ENCODE results near the gene OTOF. TPM values are rescaled to one million over a fixed set of nuclear protein-coding genes. Genes with fewer than 3 reads are reported as not detected.

OTOF gene
- total and polyA plus RNA-seq, 10 donors = 0.06 to 1.6 (median 0.25) TPM

DNA sequence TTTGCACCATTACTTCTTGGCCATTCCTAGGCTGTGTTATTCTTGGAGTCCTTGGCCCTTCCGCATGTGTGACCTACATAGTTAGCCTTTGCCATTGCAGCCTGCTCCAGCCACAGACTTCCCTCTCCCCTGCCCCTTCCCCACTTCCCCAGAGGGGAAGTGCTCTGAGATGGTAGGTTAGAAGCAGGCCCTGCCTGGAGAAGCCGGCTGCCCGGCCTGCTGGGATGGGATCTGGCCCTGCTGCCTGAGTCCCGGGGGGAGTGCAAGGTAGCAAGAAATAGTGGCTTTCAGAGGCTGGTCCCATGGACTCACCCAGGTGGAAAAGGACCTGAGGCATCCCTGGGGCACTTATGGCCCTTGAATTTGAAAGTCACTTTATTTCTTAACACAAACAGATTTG, 28.4 kb upstream of the OTOF start:
- no peak overlapping the region for H3K27ac ChIP-seq
- intact Hi-C loops (cut with DNase I; ENCODE audit: low total_unique reads) = no loop called here
- no peak overlapping the region for H3K4me3 ChIP-seq
- H3K9me3 ChIP-seq = no peaks in the 10 kb centered on the region
- H3K27me3 ChIP-seq (replicated peaks in 1 of 7) = peaks cover 0 to 37% (median 13%) of the 10 kb centered on the region in 7 donors
- H3K4me1 ChIP-seq = peaks cover 4 to 13% (median 12%) of the 10 kb centered on the region in 6 donors
- WGBS, 5 donors = 58 to 80% (median 78%) methylated on average over 4 of the region's 4 CpGs
- TF ChIP-seq POLR2AphosphoS5 (IDR thresholded peaks at IDR 0.05) = no peak
- TF ChIP-seq, protein P1, sequence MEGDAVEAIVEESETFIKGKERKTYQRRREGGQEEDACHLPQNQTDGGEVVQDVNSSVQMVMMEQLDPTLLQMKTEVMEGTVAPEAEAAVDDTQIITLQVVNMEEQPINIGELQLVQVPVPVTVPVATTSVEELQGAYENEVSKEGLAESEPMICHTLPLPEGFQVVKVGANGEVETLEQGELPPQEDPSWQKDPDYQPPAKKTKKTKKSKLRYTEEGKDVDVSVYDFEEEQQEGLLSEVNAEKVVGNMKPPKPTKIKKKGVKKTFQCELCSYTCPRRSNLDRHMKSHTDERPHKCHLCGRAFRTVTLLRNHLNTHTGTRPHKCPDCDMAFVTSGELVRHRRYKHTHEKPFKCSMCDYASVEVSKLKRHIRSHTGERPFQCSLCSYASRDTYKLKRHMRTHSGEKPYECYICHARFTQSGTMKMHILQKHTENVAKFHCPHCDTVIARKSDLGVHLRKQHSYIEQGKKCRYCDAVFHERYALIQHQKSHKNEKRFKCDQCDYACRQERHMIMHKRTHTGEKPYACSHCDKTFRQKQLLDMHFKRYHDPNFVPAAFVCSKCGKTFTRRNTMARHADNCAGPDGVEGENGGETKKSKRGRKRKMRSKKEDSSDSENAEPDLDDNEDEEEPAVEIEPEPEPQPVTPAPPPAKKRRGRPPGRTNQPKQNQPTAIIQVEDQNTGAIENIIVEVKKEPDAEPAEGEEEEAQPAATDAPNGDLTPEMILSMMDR (IDR thresholded peaks at IDR 0.05 in 8 of 11, conservative IDR thresholded peaks at IDR 0.05 in 3 of 11) = no peak
- TF ChIP-seq POLR2A (IDR thresholded peaks at IDR 0.05) = no peak
- peak; percentile 38 for DNase-seq
- H3K36me3 ChIP-seq = no peaks in the 10 kb centered on the region

DNA sequence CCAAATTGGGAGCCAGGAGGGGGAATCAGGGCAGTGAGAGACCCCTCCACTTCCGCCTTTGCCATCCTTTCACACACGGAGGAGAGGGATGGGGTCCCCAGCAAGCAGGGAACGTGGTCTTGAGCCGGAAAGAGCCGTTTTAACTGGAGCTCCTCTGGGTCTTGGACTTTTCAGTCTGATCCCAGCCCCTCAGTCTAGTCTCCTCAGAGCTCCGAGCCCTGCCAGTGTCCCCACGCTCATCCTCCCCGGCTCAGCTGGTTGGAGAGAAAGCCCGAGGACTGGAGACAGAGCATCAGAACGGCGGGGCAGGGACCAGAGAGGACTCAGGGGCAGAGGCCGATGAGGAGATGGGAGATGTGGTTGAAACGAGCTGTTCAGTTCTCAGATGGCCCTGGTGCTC, 26.1 kb upstream of the OTOF start:
- TF ChIP-seq POLR2AphosphoS5 (IDR thresholded peaks at IDR 0.05) (no peak), POLR2A (IDR thresholded peaks at IDR 0.05) (no peak)
- TF ChIP-seq, protein P1 (IDR thresholded peaks at IDR 0.05 in 8 of 11, conservative IDR thresholded peaks at IDR 0.05 in 3 of 11) = no peak
- no peaks in the 10 kb centered on the region for H3K36me3 ChIP-seq
- DNase-seq = peak; percentile 59
- no peak overlapping the region for H3K27ac ChIP-seq
- no peaks in the 10 kb centered on the region for H3K9me3 ChIP-seq
- H3K4me1 ChIP-seq = peaks cover 4 to 13% (median 12%) of the 10 kb centered on the region in 6 donors
- 48 to 66% (median 64%) methylated on average over 13 of the region's 13 CpGs for WGBS, 5 donors
- peaks cover 0 to 41% (median 14%) of the 10 kb centered on the region in 7 donors for H3K27me3 ChIP-seq (replicated peaks in 1 of 7)
- peak overlapping the region in 5 of 8 donors; percentile 31 to 72 (median 45) for H3K4me3 ChIP-seq
- intact Hi-C loops (cut with DNase I; ENCODE audit: low total_unique reads) = no loop called here

DNA sequence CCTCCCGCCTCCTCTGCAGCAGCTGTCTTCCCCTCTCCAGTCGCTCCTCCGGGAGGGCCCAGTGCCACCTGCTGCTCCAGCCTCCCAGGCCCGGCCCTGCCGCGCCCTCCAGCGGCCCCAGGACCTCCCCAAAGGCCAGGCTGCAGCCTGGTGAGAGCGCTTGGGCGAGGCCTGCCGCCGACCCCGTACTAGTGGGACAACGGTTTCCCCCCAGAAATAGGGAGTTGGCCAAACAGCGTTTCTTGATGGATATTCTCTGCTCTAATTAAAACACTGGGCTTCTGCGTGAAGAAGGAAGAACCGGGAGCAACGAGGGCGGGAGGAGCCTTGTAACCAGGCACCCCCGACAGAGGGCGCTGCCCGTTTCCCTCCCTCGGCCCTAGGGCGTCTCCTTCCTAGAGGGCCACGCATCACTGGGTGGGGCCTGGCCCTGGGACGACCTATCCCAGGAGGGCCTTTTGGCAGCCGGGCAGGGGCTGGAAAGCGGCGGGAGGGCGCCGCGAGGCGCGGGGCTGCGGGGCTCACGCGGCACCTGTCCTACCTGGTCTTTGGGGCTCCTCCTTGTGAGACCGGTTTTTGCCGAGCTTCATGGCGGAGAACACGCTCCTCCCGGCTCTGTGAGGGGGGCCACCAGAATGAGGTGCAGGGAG, 25.4 kb upstream of the OTOF start:
- Histone ChIP-seq H3K36me3 (no peaks in the 10 kb centered on the region), H3K4me3 (peak overlapping the region; percentile 28 to 72 (median 40)), H3K4me1 (peaks cover 4 to 13% (median 12%) of the 10 kb centered on the region in 6 donors), H3K9me3 (no peaks in the 10 kb centered on the region), H3K27ac (peak overlapping the region in 1 of 8 donors; percentile 30), H3K27me3 (replicated peaks in 1 of 7) (peaks cover 0 to 48% (median 20%) of the 10 kb centered on the region in 7 donors)
- peak; percentile 90 for DNase-seq
- intact Hi-C loops (cut with DNase I; ENCODE audit: low total_unique reads) = no loop called here
- WGBS, 5 donors = 2 to 6% (median 3%) methylated on average over 31 to 41 of the region's 41 CpGs
- TF ChIP-seq, protein P1 (IDR thresholded peaks at IDR 0.05 in 8 of 11, conservative IDR thresholded peaks at IDR 0.05 in 3 of 11) = peak; percentile 29 to 91 (median 71)
- TF ChIP-seq POLR2AphosphoS5 (IDR thresholded peaks at IDR 0.05) (peak; percentile 31 to 54 (median 53)), POLR2A (IDR thresholded peaks at IDR 0.05) (no peak)

DNA sequence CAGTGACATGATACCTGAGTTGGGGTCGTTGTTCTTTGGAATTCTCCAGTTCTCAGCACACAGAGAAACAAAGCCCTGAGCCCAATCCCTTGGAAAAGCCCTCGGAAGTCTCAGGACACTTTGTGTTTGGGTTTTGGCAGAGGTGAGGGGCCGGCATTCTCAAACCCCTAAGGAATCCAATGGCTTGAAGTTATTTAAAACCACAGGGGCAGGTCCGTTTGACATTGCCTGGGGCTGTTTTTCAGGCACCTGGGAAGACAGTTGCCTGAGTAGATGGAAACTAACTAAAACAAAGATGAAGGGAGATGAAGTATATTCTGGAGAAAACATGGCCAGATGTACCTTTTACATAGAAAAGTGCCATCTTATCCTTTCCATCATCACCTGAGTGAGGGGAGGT, 22.5 kb upstream of the OTOF start:
- Histone ChIP-seq H3K36me3 (no peaks in the 10 kb centered on the region), H3K27ac (no peak overlapping the region), H3K9me3 (no peaks in the 10 kb centered on the region), H3K4me1 (peaks cover 4 to 29% (median 12%) of the 10 kb centered on the region in 6 donors), H3K4me3 (no peak overlapping the region), H3K27me3 (replicated peaks in 1 of 7) (peaks cover 0 to 68% (median 20%) of the 10 kb centered on the region in 7 donors)
- TF ChIP-seq POLR2AphosphoS5 (IDR thresholded peaks at IDR 0.05) (no peak), POLR2A (IDR thresholded peaks at IDR 0.05) (no peak)
- TF ChIP-seq, protein P1 (IDR thresholded peaks at IDR 0.05 in 8 of 11, conservative IDR thresholded peaks at IDR 0.05 in 3 of 11) = no peak
- 71 to 87% (median 78%) methylated on average over 4 of the region's 4 CpGs for WGBS, 5 donors
- intact Hi-C loops (cut with DNase I; ENCODE audit: low total_unique reads) = no loop called here
- no peak for DNase-seq

All from spleen (tissue), 11 donors.